ENCODE results near the gene MRPL39.
A peak's percentile ranks its signal among the peaks of the same experiment; 100 is the strongest.
"Not testable (repeated sequence)": the region's sequence is repeated elsewhere in the genome, so short reads cannot be mapped to it uniquely, and the experiment has no call there.

MRPL39 gene

GRCh38 chr21:25607151-25608043 lies at the start of gene MRPL39:
Gene MRPL39 (minus strand): TSS chr21:25607481. CDS start chr21:25607475, 6 bp downstream.
- DNase-seq, result peak; percentile 76

DNA sequence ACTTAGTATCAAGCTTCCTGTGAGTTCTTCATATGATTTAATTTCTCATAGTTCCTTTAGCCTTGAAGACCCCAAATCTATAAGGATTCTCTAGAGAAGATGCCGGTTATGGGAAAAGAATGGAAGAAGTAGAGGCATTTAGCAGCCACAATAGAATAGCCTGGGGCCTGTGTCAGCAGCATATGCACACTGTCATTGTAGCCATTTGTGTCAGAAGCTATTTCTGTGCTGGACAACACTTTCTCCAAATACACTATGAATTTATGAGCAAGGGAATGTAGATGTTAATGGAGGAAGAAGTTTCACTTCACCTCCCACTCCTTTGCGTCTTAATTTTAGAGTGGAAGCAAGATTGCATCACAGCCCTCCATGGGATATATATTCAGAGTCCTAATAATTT lies 49.1 kb upstream of the MRPL39 start:
- no peak for DNase-seq

DNA sequence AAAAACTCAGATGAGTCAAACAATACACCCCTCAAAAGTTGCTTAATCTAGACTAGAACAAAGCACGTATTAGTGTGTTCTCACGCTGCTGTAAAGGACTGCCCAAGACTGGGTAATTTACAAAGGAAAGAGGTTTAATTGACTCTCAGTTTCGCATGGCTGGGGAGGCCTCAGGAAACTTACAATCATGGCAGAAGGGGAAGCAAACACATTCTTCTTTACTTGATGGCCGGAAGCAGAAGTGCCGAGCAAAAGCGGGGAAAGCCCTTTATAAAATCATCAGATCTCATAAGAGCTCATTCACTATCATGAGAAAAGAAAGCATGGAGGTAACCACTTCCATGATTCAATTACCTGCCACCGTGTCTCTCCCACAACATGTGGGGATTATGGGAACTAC lies 41.9 kb upstream of the MRPL39 start:
- no peak for DNase-seq

GRCh38 chr21:25647647-25648046 lies 40.4 kb upstream of the MRPL39 start:
- DNase-seq, result no peak

- DNase-seq, result no peak
Measured at GRCh38 chr21:25646474-25646873, 39.2 kb upstream of the MRPL39 start.

DNA sequence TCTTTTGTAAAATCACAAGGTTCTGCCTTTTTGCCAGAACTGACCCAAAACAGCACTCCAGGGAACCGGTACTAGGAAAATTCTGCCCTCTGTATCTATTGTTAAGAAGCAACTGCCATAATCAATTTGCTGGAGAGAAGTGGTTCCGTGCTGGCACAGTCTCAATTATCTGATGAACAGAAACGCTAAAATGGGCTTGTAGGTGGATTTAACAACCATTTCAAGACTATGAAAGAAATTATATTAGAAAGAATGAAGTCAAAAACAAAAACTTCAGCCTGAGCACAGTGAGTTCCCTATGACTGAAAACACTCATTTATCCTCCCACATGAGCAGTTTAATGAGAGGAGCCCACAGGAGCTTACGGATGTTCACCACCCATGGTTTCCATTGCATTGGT lies 36.2 kb upstream of the MRPL39 start:
- DNase-seq, result no peak

- no peak for DNase-seq
Measured at GRCh38 chr21:25640943-25641292, 33.6 kb upstream of the MRPL39 start.

- peak; percentile 2 for DNase-seq
Measured at GRCh38 chr21:25640202-25640942, 33.1 kb upstream of the MRPL39 start.

DNA sequence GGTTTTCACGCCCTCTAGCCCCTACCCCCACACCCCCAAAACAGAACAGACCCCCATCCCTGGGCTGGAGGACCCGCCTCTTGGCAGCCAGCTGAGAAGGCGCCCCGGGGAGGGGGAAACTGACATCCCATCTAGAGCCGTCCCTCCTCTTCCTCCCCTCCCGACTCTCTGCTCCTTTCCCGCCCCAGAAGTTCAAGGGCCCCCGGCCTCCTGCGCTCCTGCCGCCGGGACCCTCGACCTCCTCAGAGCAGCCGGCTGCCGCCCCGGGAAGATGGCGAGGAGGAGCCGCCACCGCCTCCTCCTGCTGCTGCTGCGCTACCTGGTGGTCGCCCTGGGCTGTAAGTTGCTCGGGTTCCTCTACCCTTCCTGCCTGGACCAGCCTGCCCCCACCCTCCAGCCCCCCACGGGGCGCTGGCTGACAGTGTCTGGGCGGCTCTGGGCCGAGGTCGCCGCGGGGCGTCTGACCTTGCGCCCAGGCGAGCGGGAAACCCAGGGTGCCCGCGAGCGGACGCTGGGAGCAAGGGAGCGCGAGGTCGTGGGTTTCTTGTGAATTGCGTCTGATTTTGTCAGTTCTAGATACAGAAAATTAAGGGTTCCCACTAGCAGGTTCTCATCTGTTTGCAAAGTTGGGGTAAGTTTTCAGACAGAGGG lies 32.4 kb upstream of the MRPL39 start:
- no peak for DNase-seq

DNA sequence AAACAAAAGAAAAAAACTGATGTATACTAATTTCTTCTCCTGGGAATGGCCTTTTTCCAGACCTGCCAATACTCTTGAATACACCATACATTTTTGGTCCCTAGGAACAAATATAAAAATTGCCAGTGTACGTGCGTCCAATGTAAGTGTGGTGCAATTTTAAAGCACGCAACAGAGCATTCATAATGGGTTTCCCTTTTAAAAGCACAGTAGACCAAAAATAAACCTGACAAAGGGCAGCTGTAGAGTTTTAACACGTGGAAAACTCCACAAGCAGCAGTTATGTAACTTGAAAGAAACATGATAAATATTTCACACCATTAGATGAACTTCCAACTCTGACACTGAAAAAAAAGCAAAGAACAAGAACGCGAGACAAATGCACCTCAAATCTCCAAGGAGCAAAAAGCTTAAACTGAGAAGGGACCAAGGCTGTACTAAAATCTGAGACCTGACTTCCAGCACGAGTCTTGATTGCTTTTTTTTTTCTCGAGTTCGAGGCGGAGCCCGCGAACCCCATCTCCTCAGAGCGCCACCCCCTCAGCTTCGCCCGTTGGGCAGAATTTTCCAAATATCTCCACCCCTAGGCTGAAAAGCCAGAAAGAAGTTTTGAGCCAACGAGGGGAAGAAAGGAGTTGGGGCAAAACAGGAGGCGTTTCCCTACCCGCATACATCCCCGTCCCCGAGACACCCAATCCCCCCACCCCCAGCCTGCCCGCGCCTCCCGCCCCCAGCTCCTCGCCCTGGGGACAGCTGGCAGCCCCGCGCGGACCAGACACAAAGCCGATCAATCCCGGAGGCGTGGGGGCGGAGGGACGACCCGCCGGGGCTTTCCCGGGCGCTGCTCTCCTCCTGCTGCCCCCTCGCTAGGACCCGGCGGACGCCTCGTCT lies 31.6 kb upstream of the MRPL39 start, which contains the start of gene JAM2:
JAM2 (plus strand) TSS at position 599 of the 891 bp plus-strand sequence. CDS start 564 bp downstream, outside the sequence.
- DNase-seq, result peak; percentile 7

DNA sequence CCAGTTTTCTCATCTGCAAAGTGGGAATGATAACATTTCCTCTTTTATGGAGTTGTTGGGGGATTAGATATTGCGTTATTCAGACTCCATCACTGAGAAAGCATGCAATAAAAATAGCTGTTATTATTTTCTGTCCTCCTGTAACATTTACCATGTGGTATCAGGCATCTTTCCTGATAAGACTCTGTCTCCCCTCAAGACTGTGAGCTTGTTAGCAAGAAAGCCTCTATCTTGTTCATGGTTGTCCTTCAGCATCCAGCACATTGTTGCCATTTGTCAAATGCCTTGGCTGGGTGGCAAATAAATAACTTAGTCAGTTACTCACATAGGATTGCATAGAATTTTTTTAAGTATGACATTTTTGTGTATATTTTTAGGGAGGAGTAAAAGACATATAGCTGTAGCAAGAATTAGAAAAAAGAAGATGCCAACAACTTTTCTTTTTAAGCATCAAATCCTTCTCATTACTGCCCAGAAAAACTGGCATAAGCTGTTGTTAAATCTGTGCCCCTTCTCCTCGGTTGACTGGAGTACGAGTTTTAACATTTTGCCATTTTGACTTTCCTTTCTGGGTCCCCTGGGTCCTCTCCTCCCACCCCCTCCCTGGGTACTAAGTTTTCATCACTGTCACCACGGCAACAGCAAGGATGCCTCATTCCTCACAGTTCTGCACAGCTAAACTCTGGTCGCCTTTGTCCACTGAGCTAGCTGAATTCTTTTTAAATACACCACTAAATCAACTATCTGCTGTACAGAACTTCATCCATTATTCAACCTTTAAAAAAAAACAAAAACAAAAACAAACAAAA lies 30.8 kb upstream of the MRPL39 start:
- no peak for DNase-seq

DNA sequence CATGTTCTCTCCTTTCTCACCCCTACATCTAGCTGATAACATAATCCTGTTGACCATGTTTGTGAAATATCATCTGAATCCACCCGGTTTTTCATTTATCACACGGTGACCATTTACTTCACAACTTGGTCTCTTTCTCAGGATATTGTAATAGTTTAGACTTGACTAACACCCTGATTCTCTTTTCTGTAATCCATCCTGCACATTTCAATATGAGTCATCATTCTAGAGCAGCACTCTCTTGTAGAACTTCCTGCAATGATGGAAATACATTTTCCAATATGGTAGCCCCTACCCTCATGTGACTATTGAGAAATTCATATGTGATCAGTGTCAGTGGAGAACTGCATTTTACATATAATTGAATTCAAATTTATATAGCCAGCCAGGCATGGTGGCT lies 29.4 kb upstream of the MRPL39 start:
- no peak for DNase-seq

DNA sequence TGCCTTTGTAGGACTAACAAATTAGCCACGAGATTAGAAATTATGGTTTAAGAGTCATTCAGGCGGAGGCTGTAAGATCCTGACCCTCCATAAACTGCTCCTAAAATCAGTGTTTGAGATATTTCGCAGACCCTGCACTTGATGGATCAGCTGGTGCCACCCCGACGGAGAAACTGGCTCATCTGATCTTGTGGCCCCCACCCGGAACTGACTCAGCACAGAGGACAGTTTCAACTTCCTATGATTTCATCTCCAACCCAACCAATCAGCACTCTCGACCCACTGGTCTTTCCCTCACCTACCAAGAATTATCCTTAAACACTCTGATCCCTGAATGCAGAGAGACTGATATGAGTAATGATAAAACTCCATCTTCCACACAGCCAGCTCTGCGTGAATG lies 28.0 kb upstream of the MRPL39 start:
- no peak for DNase-seq

DNA sequence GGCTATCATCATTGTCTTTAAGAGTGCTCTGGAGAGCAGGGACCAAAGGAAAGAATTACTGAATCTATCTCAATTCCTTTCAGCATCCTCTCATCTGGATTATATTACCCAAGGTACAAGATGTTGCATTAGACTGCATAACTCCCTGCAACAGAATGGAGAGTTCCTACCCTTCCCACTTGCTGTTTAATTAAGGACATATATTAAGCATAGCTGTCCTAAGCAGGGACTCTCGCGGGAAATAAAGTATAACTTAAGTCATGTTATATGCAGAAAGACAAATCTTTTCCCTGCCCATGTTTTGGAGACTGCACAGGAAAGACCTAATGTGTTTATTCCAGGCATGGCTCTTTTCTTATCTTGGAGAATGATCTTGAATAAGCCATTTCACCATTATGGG lies 25.0 kb upstream of the MRPL39 start:
- DNase-seq, result no peak

- DNase-seq, result peak; percentile 2
Measured at GRCh38 chr21:25626757-25627156, 19.5 kb upstream of the MRPL39 start.

- DNase-seq, result not testable (repeated sequence)
Measured at GRCh38 chr21:25625776-25626555, 18.7 kb upstream of the MRPL39 start.

GRCh38 chr21:25625036-25625435 lies 17.8 kb upstream of the MRPL39 start:
- no peak for DNase-seq

- no peak for DNase-seq
Measured at GRCh38 chr21:25624511-25624910, 17.2 kb upstream of the MRPL39 start.

DNA sequence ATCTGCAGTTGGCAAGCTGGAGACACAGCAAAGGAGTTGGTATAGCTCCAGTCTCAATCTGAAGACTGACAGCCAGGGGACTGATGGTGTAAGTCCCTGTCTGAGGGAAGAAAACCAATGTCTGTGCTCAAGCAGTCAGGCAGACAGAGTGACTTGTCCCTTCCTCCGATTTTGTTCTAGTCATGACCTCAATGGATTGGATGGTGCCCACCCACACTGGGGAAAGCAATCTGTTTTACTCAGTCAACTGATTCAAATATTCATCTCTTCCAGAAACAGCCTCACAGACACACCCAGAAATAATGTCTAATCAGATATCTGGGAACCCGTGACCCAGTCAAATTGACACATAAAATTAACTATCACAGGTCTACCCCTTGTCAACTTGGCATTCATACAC lies 11.9 kb upstream of the MRPL39 start:
- no peak for DNase-seq

GRCh38 chr21:25615880-25616279 lies 8.6 kb upstream of the MRPL39 start:
- DNase-seq, result no peak

GRCh38 chr21:25614441-25614840 lies 7.2 kb upstream of the MRPL39 start:
- no peak for DNase-seq

Data from NCI-H446 treated with DMSO at 0.1 percent for 48 hours (cell line).